HL-60 (cell line): Measurements from ENCODE around the gene FAM13C.

ENCODE experiments used
- CTCF ChIP-seq: IDR thresholded peaks from one replicate; pipeline ENCODE4 v1.5.1; 2011; ENCODE audit warnings: low read length, control low read depth, inconsistent platforms; ENCODE audit not compliant: insufficient read depth
- REST ChIP-seq: IDR thresholded peaks from 2 replicates; pipeline ENCODE4 v1.6.1; 2012; ENCODE audit warnings: low read depth; ENCODE audit not compliant: insufficient replicate concordance
- SPI1 ChIP-seq: IDR thresholded peaks from 2 replicates; pipeline ENCODE4 v1.6.1; 2012; ENCODE audit warnings: low read depth, mild to moderate bottlenecking, borderline replicate concordance

- no peak for TF ChIP-seq CTCF
- TF ChIP-seq SPI1, result no peak
- TF ChIP-seq REST, result no peak
These were observed 19.6 kb downstream of the FAM13C start for GRCh38 chr10:59342723-59343122.
